SK-N-SH (cell line): ENCODE results near the gene LDAF1. TPM values are rescaled to one million over a fixed set of nuclear protein-coding genes. Genes with fewer than 3 reads are reported as not detected.

Experiments used
- CTCF ChIA-PET: fragments of 300-600, 350-600 bp; formaldehyde crosslinking; extraction: SDS; loops from one replicate; lab custom pipeline; 2021; lab: Yijun Ruan, JAX
- POLR2A ChIA-PET: fragments of 350-600 bp; sonication (Branson Sonifier 250); formaldehyde crosslinking; extraction: SDS; loops from one replicate; lab custom pipeline; 2020; ENCODE audit warnings: antibody characterized with exemption, inconsistent platforms; lab: Yijun Ruan, JAX
- DNase-seq: peaks from one replicate; pipeline ENCODE4 v3.0.0; 2012
- H2AFZ ChIP-seq: fragments of 200-600 bp; sonication (generic); 2 replicates; pipeline ENCODE4 v1.8.1; 2016; ENCODE audit warnings: antibody characterized with exemption, mild to moderate bottlenecking, low read depth
- H3F3A ChIP-seq: fragments of 200-600 bp; sonication (generic); replicated peaks from 2 replicates; pipeline ENCODE3; 2016; ENCODE audit warnings: antibody characterized with exemption, mild to moderate bottlenecking; ENCODE audit not compliant: insufficient read depth
- H3K27ac ChIP-seq, 2 experiments: fragments of 200-500 bp in 1 of 2; fragments of 200-600 bp in 1 of 2; sonication (Bioruptor generic) in 1 of 2; sonication (generic), shearing (Covaris generic) in 1 of 2; 2 replicates each; pipeline versions ENCODE4 v1.5.1 to v1.6.1; 2014 to 2016; ENCODE audit warnings: low read depth in 2 of 2, inconsistent platforms in 1 of 2, low read length in 1 of 2, mild to moderate bottlenecking in 1 of 2, mixed read lengths in 1 of 2
- H3K27me3 ChIP-seq: fragments of 200-600 bp; sonication (generic), shearing (Covaris generic); 2 replicates; pipeline ENCODE4 v1.6.1; 2016; ENCODE audit warnings: mixed run types; ENCODE audit not compliant: insufficient read depth
- H3K36me3 ChIP-seq, 2 experiments: fragments of 200-500 bp in 1 of 2; fragments of 200-600 bp in 1 of 2; sonication (Bioruptor generic) in 1 of 2; sonication (generic) in 1 of 2; replicated peaks in 1 of 2; 2 replicates each; pipeline versions ENCODE3 to v1.5.1; 2014 to 2016; ENCODE audit warnings: low read length in 1 of 2, mild to moderate bottlenecking in 1 of 2; ENCODE audit not compliant: insufficient read depth in 2 of 2, control insufficient read depth in 1 of 2
- H3K4me1 ChIP-seq, 2 experiments: fragments of 200-500 bp in 1 of 2; fragments of 200-600 bp in 1 of 2; sonication (Bioruptor generic) in 1 of 2; sonication (generic), shearing (Covaris generic) in 1 of 2; 2 replicates each; pipeline versions ENCODE4 v1.5.1 to v1.6.1; 2014 to 2016; ENCODE audit warnings: low read depth in 1 of 2, low read length in 1 of 2, mixed run types in 1 of 2; ENCODE audit not compliant: insufficient read depth in 2 of 2, control insufficient read depth in 1 of 2
- H3K4me2 ChIP-seq: fragments of 200-600 bp; sonication (generic), shearing (Covaris generic); 2 replicates; pipeline ENCODE4 v1.6.1; 2017; ENCODE audit warnings: mixed run types
- H3K4me3 ChIP-seq, 2 experiments: fragments of 200-500 bp in 1 of 2; fragments of 200-600 bp in 1 of 2; sonication (Bioruptor generic) in 1 of 2; sonication (generic), shearing (Covaris generic) in 1 of 2; 2 replicates each; pipeline versions ENCODE4 v1.5.1 to v1.8.1; 2014 to 2016; ENCODE audit warnings: low read depth in 2 of 2, inconsistent platforms in 1 of 2, low read length in 1 of 2, mild to moderate bottlenecking in 1 of 2, mixed read lengths in 1 of 2, moderate library complexity in 1 of 2
- H3K79me2 ChIP-seq: fragments of 200-600 bp; sonication (generic); 2 replicates; pipeline ENCODE4 v1.8.1; 2017; ENCODE audit warnings: mild to moderate bottlenecking; ENCODE audit not compliant: insufficient read depth
- H3K9ac ChIP-seq: fragments of 200-600 bp; sonication (generic); 2 replicates; pipeline ENCODE4 v1.6.1; 2017; ENCODE audit warnings: mixed run types
- H3K9me2 ChIP-seq: fragments of 200-600 bp; sonication (generic); 2 replicates; pipeline ENCODE4 v1.6.1; 2017; ENCODE audit warnings: mixed run types
- H3K9me3 ChIP-seq: fragments of 200-600 bp; sonication (generic); 2 replicates; pipeline ENCODE4 v1.6.1; 2017; ENCODE audit warnings: mixed run types, mild to moderate bottlenecking, moderate library complexity
- H4K20me1 ChIP-seq: fragments of 200-600 bp; sonication (generic); 2 replicates; pipeline ENCODE4 v1.6.1; 2017; ENCODE audit warnings: mild to moderate bottlenecking, mixed run types; ENCODE audit not compliant: insufficient read depth
- CHD2 ChIP-seq: fragments of 150-350 bp; IDR thresholded peaks from 2 replicates; pipeline ENCODE4 v1.6.1; 2018; ENCODE audit warnings: low read length; ENCODE audit not compliant: partially characterized antibody
- EP300 ChIP-seq, 2 experiments: IDR thresholded peaks; 2 replicates each; pipeline versions ENCODE4 v1.4.0 to v1.6.1; 2012; ENCODE audit warnings: borderline replicate concordance in 1 of 2, low read depth in 1 of 2, low read length in 1 of 2
- EZH2phosphoT487 ChIP-seq: fragments of 200-600 bp; sonication (generic); IDR thresholded peaks from 2 replicates; pipeline ENCODE4 v1.6.1; 2017; ENCODE audit warnings: low read depth, mixed run types, mild to moderate bottlenecking, antibody characterized with exemption, moderate library complexity, borderline replicate concordance
- FOSL2 ChIP-seq: IDR thresholded peaks from 2 replicates; pipeline ENCODE4 v1.4.0; 2012; ENCODE audit warnings: low read depth, mild to moderate bottlenecking, moderate library complexity, borderline replicate concordance
- FOXM1 ChIP-seq: IDR thresholded peaks from 2 replicates; pipeline ENCODE4 v1.4.0; 2012; ENCODE audit warnings: low read depth, mild to moderate bottlenecking
- GABPA ChIP-seq: IDR thresholded peaks from 2 replicates; pipeline ENCODE4 v1.4.0; 2012; ENCODE audit warnings: low read depth, mild to moderate bottlenecking
- GATA2 ChIP-seq: sonication (generic); formaldehyde crosslinking; IDR thresholded peaks from 2 replicates; pipeline ENCODE4 v1.5.0; 2020; ENCODE audit warnings: mild to moderate bottlenecking, missing genetic modification reagents
- MXI1 ChIP-seq: IDR thresholded peaks from 2 replicates; pipeline ENCODE4 v1.6.1; 2012; ENCODE audit warnings: mild to moderate bottlenecking, low read depth, low read length, improper control_type of control experiment
- NFIC ChIP-seq: IDR thresholded peaks from 2 replicates; pipeline ENCODE4 v1.4.0; 2012; ENCODE audit warnings: borderline replicate concordance
- NRF1 ChIP-seq: IDR thresholded peaks from 2 replicates; pipeline ENCODE4 v1.6.1; 2012; ENCODE audit warnings: low read depth, mild to moderate bottlenecking, low read length
- POLR2AphosphoS5 ChIP-seq: IDR thresholded peaks from 2 replicates; pipeline ENCODE4 v1.6.1; 2012; ENCODE audit warnings: low read depth, low read length
- RAD21 ChIP-seq: IDR thresholded peaks from 2 replicates; pipeline ENCODE4 v1.6.1; 2012; ENCODE audit warnings: mild to moderate bottlenecking, low read length
- RCOR1 ChIP-seq: fragments of 150-350 bp; IDR thresholded peaks from 2 replicates; pipeline ENCODE4 v1.6.1; 2017; ENCODE audit warnings: antibody characterized with exemption, low read length
- RFX5 ChIP-seq: IDR thresholded peaks from 2 replicates; pipeline ENCODE4 v1.6.1; 2012; ENCODE audit warnings: mild to moderate bottlenecking, improper control_type of control experiment, low read length
- RXRA ChIP-seq: IDR thresholded peaks from 2 replicates; pipeline ENCODE4 v1.4.0; 2012; ENCODE audit warnings: low read depth, mild to moderate bottlenecking, borderline replicate concordance
- SIN3A ChIP-seq: IDR thresholded peaks from 2 replicates; pipeline ENCODE4 v1.6.1; 2012; ENCODE audit warnings: low read depth, mild to moderate bottlenecking, low read length, moderate library complexity, borderline replicate concordance
- SMC3 ChIP-seq: IDR thresholded peaks from 2 replicates; pipeline ENCODE4 v1.6.1; 2012; ENCODE audit warnings: low read depth, low read length, improper control_type of control experiment
- TAF1 ChIP-seq: IDR thresholded peaks from 2 replicates; pipeline ENCODE4 v1.6.1; 2012; ENCODE audit warnings: low read depth, mild to moderate bottlenecking, low read length, moderate library complexity, borderline replicate concordance
- TEAD4 ChIP-seq: IDR thresholded peaks from 2 replicates; pipeline ENCODE4 v1.4.0; 2012; ENCODE audit warnings: mild to moderate bottlenecking, borderline replicate concordance; ENCODE audit not compliant: insufficient read depth
- YY1 ChIP-seq: IDR thresholded peaks from 2 replicates; pipeline ENCODE4 v1.4.0; 2012; ENCODE audit warnings: low read depth, mild to moderate bottlenecking
- WGBS: methylation state at CpG from one replicate; pipeline ENCODE4 v1.1.6; 2017; ENCODE audit warnings: low lambda C conversion rate; 5-methylcytosine and 5-hydroxymethylcytosine counted together
- polyA plus RNA-seq, 3 experiments: library from polyadenylated mRNA; depleted of rRNA; stranded (reverse); fragments of >200 nt; gene quantifications; 2 replicates each; pipeline ENCODE4 v1.2.3, GENCODE V29; 2012
- TF ChIP-seq, protein P1 (sequence below): IDR thresholded peaks from 2 replicates; pipeline ENCODE4; 2012
- TF ChIP-seq, protein P2 (sequence below): IDR thresholded peaks from 2 replicates; pipeline ENCODE4 v1.4.0; 2012; ENCODE audit warnings: low read depth
- TF ChIP-seq, protein P3 (sequence below): IDR thresholded peaks from 2 replicates; pipeline ENCODE4 v1.4.0; 2012; ENCODE audit warnings: low read depth, borderline replicate concordance
- TF ChIP-seq, protein P4 (sequence below): fragments of 150-350 bp; IDR thresholded peaks from 2 replicates; pipeline ENCODE4 v1.6.1; 2016; ENCODE audit warnings: mild to moderate bottlenecking, low read depth, low read length

Gene LDAF1
- polyA plus RNA-seq, 1 of the 3 experiments (the other 2 are of a cell fraction): 10.0 TPM

DNA sequence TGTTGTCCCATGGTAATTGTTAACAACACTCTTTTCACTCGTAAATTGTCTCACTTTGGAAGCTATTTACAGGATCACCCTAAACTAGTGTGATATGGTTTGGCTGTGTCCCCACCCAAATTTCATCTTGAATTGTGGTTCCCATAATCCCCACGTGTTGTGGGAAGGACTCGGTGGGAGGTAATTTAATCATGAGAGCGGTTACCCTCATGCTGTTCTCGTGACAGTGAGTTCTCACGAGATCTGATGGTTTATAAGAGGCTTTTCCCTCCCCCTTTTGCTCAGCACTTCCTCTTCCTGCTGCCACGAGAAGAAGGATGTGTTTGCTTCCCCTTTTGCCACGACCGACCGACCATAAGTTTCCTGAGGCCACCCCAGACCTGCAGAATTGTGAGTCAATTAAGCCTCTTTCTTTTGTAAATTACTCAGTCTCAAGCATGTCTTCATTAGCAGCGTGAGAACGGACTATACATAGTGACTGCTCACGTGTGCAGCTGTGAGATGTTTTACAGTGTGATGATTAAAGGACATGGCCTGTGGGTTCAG is 42.3 kb upstream of the LDAF1 start:
- no peak for TF ChIP-seq NFIC
- no peak for TF ChIP-seq YY1
- TF ChIP-seq, protein P1, sequence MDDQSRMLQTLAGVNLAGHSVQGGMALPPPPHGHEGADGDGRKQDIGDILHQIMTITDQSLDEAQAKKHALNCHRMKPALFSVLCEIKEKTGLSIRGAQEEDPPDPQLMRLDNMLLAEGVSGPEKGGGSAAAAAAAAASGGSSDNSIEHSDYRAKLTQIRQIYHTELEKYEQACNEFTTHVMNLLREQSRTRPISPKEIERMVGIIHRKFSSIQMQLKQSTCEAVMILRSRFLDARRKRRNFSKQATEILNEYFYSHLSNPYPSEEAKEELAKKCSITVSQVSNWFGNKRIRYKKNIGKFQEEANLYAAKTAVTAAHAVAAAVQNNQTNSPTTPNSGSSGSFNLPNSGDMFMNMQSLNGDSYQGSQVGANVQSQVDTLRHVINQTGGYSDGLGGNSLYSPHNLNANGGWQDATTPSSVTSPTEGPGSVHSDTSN: no peak
- no peak for TF ChIP-seq POLR2AphosphoS5
- TF ChIP-seq NRF1: no peak
- no peak for TF ChIP-seq SIN3A
- no peak for TF ChIP-seq FOSL2
- TF ChIP-seq FOXM1: no peak
- TF ChIP-seq SMC3: no peak
- no peak for TF ChIP-seq GABPA
- TF ChIP-seq TAF1: no peak
- TF ChIP-seq TEAD4: no peak
- TF ChIP-seq CHD2: no peak
- TF ChIP-seq, protein P2, sequence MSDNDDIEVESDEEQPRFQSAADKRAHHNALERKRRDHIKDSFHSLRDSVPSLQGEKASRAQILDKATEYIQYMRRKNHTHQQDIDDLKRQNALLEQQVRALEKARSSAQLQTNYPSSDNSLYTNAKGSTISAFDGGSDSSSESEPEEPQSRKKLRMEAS: no peak
- no peaks in the 10 kb centered on the region; the same call in 1 of the 2 replicates for H3K27me3 ChIP-seq
- H3K36me3 ChIP-seq: no peaks in the 10 kb centered on the region
- H3K9ac ChIP-seq: no peak overlapping the region
- H3K4me2 ChIP-seq: no peak overlapping the region
- ChIA-PET CTCF (no interaction called here), POLR2A (no interaction called here)
- no peaks in the 10 kb centered on the region for H3K9me3 ChIP-seq
- H3K4me3 ChIP-seq: no peak overlapping the region
- no peaks in the 10 kb centered on the region for H3K4me1 ChIP-seq
- no peaks in the 10 kb centered on the region for H4K20me1 ChIP-seq
- H3K9me2 ChIP-seq: no peaks in the 10 kb centered on the region
- no peak overlapping the region for H3K27ac ChIP-seq
- H3F3A ChIP-seq: no peaks in the 10 kb centered on the region
- no peaks in the 10 kb centered on the region for H3K79me2 ChIP-seq
- H2AFZ ChIP-seq: no peak overlapping the region
- WGBS: 59% methylated on average over 13 of the region's 13 CpGs
- no peak for DNase-seq

DNA sequence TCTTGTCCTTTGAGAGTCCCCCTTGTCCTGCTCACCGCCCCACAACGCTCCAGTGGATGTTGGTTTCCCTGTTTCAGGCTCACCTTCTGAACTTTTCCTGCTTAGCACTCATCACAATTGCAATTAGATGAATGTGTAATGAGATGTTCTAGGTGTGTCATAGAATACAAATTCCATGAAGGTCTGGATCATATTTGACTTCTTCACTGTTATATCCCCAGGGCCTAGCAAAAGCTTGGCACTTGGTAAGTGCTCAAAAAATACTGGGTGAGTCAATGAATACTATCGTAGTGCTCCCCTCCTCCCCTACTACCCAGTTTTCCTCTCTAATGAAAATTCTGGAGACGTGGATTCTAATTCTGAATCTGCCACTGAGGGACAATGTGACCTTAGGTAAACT is 40.9 kb upstream of the LDAF1 start:
- Histone ChIP-seq H3K9ac (no peak overlapping the region), H3F3A (no peaks in the 10 kb centered on the region), H3K4me3 (no peak overlapping the region), H3K9me2 (no peaks in the 10 kb centered on the region), H3K4me1 (no peaks in the 10 kb centered on the region), H4K20me1 (no peaks in the 10 kb centered on the region), H3K9me3 (no peaks in the 10 kb centered on the region), H3K27ac (no peak overlapping the region), H3K4me2 (no peak overlapping the region), H2AFZ (no peak overlapping the region), H3K27me3 (no peaks in the 10 kb centered on the region; the same call in 1 of the 2 replicates), H3K79me2 (no peaks in the 10 kb centered on the region), H3K36me3 (no peaks in the 10 kb centered on the region)
- no peak for DNase-seq
- WGBS: 72% methylated on average over 4 of the region's 4 CpGs
- CTCF ChIA-PET: no interaction called here
- POLR2A ChIA-PET: no interaction called here
- TF ChIP-seq NRF1: no peak
- TF ChIP-seq RFX5: no peak
- TF ChIP-seq MXI1: no peak
- TF ChIP-seq RAD21: no peak
- no peak for TF ChIP-seq EZH2phosphoT487
- TF ChIP-seq EP300 (IDR thresholded peaks at IDR 0.05; ENCODE audit: borderline replicate concordance in 1 of 2, low read depth in 1 of 2, low read length in 1 of 2): no peak
- TF ChIP-seq, protein P3, sequence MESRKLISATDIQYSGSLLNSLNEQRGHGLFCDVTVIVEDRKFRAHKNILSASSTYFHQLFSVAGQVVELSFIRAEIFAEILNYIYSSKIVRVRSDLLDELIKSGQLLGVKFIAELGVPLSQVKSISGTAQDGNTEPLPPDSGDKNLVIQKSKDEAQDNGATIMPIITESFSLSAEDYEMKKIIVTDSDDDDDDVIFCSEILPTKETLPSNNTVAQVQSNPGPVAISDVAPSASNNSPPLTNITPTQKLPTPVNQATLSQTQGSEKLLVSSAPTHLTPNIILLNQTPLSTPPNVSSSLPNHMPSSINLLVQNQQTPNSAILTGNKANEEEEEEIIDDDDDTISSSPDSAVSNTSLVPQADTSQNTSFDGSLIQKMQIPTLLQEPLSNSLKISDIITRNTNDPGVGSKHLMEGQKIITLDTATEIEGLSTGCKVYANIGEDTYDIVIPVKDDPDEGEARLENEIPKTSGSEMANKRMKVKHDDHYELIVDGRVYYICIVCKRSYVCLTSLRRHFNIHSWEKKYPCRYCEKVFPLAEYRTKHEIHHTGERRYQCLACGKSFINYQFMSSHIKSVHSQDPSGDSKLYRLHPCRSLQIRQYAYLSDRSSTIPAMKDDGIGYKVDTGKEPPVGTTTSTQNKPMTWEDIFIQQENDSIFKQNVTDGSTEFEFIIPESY: no peak
- TF ChIP-seq, protein P4, sequence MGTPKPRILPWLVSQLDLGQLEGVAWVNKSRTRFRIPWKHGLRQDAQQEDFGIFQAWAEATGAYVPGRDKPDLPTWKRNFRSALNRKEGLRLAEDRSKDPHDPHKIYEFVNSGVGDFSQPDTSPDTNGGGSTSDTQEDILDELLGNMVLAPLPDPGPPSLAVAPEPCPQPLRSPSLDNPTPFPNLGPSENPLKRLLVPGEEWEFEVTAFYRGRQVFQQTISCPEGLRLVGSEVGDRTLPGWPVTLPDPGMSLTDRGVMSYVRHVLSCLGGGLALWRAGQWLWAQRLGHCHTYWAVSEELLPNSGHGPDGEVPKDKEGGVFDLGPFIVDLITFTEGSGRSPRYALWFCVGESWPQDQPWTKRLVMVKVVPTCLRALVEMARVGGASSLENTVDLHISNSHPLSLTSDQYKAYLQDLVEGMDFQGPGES: no peak
- TF ChIP-seq RXRA: no peak
- no peak for TF ChIP-seq RCOR1
- no peak for TF ChIP-seq GATA2 (CRISPR knock-in tag)
- TF ChIP-seq CHD2: no peak
- no peak for TF ChIP-seq POLR2AphosphoS5
- no peak for TF ChIP-seq NFIC
- TF ChIP-seq FOSL2: no peak
